ENCODE results near the gene DNAJC15.

- TF ChIP-seq CTCF (IDR thresholded peaks at IDR 0.05) (no peak), POLR2A (IDR thresholded peaks at IDR 0.05) (no peak)
Measured at GRCh38 chr13:43036351-43037250, 13.2 kb downstream of the DNAJC15 start.

Data from body of pancreas (tissue), 4 donors.